Retinal pigment epithelial cell (primary cell): ENCODE data around the gene CRIM1.

Experiments used
- DNase-seq: peaks from one replicate; pipeline ENCODE4 v3.0.0-alpha.2; 2010; ENCODE audit warnings: low read depth
- H3K4me3 ChIP-seq: 2 replicates; pipeline ENCODE4 v1.5.1; 2011; ENCODE audit warnings: mild to moderate bottlenecking, low read length, control low read depth, moderate library complexity
- TF ChIP-seq, protein P1 (sequence below): conservative IDR thresholded peaks from 2 replicates; pipeline ENCODE4 v1.5.1; 2011; ENCODE audit warnings: low read depth, low read length, control low read depth, inconsistent platforms

CRIM1 gene

GRCh38 chr2:36445185-36445866 lies 89.7 kb downstream of the CRIM1 start:
- no peak overlapping the region for H3K4me3 ChIP-seq
- TF ChIP-seq, protein P1, sequence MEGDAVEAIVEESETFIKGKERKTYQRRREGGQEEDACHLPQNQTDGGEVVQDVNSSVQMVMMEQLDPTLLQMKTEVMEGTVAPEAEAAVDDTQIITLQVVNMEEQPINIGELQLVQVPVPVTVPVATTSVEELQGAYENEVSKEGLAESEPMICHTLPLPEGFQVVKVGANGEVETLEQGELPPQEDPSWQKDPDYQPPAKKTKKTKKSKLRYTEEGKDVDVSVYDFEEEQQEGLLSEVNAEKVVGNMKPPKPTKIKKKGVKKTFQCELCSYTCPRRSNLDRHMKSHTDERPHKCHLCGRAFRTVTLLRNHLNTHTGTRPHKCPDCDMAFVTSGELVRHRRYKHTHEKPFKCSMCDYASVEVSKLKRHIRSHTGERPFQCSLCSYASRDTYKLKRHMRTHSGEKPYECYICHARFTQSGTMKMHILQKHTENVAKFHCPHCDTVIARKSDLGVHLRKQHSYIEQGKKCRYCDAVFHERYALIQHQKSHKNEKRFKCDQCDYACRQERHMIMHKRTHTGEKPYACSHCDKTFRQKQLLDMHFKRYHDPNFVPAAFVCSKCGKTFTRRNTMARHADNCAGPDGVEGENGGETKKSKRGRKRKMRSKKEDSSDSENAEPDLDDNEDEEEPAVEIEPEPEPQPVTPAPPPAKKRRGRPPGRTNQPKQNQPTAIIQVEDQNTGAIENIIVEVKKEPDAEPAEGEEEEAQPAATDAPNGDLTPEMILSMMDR, result no peak
- DNase-seq, result no peak

GRCh38 chr2:36446294-36446693 lies 90.7 kb downstream of the CRIM1 start:
- TF ChIP-seq, protein P1, result no peak
- DNase-seq, result no peak
- no peak overlapping the region for H3K4me3 ChIP-seq

GRCh38 chr2:36449213-36449612 lies 93.6 kb downstream of the CRIM1 start:
- TF ChIP-seq, protein P1, result no peak
- no peak for DNase-seq
- no peak overlapping the region for H3K4me3 ChIP-seq

GRCh38 chr2:36449943-36450392 lies 94.4 kb downstream of the CRIM1 start:
- DNase-seq, result no peak
- H3K4me3 ChIP-seq, result no peak overlapping the region
- TF ChIP-seq, protein P1, result no peak

DNA sequence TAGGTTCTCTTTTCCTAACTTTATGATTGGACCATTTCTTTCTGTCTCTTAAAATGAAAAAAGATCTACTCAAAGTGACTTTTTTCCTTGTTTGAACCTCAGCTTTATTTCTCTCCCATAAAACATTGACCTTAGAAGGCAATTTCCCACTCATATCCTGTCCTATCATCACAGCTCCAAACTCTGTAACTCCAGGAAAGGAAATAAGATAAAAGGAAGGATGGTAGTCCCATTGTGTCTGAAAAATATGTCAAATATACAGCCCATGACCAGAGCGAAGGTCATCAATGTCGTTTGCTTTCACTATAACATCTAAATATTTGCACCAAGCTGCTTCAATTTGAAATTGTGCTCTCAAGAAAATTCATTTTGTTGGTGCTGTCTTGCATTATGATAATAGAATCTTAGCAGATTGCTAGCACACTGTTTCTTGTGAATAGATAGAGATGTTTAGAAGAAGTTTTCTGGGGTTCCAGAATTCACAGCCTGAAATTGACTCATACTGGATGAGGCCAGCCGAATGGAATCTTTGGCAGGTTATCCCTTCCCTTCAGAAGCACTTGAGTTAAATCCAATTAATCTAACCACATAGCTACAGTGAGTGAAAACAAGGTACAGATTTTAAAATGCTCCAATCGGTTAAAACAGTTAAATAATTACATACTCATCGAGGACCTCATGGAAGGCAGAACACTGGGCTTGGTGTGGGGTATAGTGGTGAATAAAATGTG lies 95.1 kb downstream of the CRIM1 start:
- H3K4me3 ChIP-seq, result no peak overlapping the region
- TF ChIP-seq, protein P1, result no peak
- DNase-seq, result peak; percentile 82

GRCh38 chr2:36451512-36451911 lies 95.9 kb downstream of the CRIM1 start:
- H3K4me3 ChIP-seq, result no peak overlapping the region
- TF ChIP-seq, protein P1, result no peak

DNA sequence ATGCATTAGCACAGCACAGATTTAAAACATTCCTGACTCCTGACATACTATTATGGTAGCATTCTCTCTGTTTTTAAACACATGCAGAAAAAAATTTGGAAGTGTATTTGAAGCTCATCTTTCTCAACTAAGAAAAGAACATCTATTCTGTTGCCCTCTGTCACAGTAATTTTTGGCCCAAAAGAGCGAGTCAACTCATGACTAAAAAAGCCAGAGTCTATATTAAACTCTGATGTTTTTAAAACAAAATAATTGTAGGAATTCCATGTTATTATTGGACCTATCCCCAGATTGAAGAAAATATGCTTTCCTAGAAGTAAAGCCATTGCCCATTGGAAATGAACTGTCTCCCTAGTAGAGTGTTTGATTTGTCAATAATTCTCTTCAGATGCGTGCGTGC lies 96.7 kb downstream of the CRIM1 start:
- H3K4me3 ChIP-seq, result no peak overlapping the region
- DNase-seq, result no peak
- TF ChIP-seq, protein P1, result no peak

More at GRCh38 chr2:36451512-36451911, 95.9 kb downstream of the CRIM1 start:
- no peak for DNase-seq
